ENCODE results near the gene FBXO9.
"Not testable (repeated sequence)": the region's sequence is repeated elsewhere in the genome, so short reads cannot be mapped to it uniquely, and the experiment has no call there.

Gene FBXO9

GRCh38 chr6:53048431-53049195 lies 16.6 kb upstream of the FBXO9 start:
- no peak for DNase-seq

GRCh38 chr6:53049415-53049814 lies 15.8 kb upstream of the FBXO9 start:
- no peak for DNase-seq

GRCh38 chr6:53052152-53052551 lies 13.1 kb upstream of the FBXO9 start:
- not testable (repeated sequence) for DNase-seq

GRCh38 chr6:53054532-53054931 lies 10.7 kb upstream of the FBXO9 start:
- DNase-seq: no peak

- DNase-seq: no peak
Measured at GRCh38 chr6:53055873-53056272, 9.3 kb upstream of the FBXO9 start.

- DNase-seq: no peak
Measured at GRCh38 chr6:53056273-53056672, 8.9 kb upstream of the FBXO9 start.

DNA sequence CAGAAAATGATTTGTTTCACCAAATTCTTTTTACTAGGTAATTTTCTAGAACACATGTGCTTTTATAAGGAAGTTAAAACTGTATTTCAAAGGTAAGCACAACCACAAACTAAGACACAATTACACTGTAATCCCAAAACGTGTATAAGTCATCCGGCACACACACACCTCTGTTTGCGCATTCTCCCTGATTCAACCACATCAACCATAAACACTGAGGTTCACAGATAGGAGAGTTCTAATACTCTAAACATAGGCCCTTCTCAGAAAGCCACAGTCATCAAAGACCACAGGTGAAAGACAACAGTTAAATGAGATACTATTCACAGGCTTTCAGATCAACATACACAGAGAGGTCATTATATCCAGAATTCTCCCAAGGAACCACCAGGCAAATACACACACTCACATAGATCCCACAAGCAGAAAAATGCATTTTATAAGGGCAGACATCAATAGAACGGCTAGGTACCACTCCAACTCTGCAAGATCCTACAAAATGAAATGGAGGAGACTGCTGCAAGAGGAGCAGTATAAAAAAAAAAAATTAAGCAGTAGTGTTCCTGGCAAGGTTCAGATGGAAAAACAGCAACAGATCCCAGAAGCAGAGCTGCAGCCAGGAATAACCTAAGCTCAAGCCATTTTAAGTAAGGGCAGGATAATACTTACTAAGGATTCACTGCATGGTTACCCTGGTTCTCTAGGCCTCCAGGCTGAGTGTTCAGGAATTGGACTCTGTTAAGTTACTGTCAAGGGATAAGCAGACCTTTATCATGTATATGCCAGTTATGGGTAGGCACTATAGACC lies 6.6 kb upstream of the FBXO9 start:
- no peak for DNase-seq

- no peak for DNase-seq
Measured at GRCh38 chr6:53059648-53060589, 5.3 kb upstream of the FBXO9 start.

- DNase-seq: no peak
Measured at GRCh38 chr6:53062169-53062539, 3.0 kb upstream of the FBXO9 start.

DNA sequence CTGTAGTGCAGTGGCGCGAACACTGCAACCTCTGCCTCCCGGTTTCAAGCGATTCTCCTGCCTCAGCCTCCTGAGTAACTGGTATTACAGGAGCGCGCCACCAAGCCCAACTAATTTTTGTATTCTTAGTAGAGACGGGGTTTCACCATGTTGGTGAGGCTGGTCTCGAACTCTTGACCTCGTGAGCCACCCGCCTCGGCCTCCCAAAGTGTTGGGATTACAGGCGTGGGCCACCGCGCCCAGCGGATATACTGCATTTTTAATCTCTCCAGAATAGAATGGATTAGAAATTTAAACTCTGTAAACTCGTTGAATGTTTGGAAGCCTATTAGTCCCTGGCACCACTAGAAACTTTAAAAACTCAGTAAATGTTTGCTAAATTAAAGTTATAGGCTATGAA lies 949 bp upstream of the FBXO9 start:
- DNase-seq: not testable (repeated sequence)

- peak; percentile 96 for DNase-seq
Measured at GRCh38 chr6:53064726-53065265, 408 bp upstream of the FBXO9 start.

DNA sequence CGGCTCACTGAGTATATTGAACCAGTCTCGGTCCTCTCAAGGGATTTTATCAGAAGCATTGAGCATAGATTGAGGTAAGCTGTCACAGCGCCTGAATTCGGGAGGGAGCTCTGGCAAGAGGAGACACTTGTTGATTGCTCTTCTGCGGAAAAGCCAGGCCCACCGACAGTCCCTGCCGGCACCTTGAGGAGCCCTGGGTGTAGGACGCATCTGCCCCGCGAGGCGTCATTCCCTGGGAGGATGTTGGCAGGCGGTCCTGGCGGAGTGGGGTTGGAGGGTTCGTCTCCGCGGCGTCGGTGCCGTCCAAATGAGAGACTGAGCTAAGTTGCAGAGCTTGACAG lies 843 bp downstream of the FBXO9 start:
- DNase-seq: no peak

GRCh38 chr6:53066874-53067706 lies 1.9 kb downstream of the FBXO9 start:
- no peak for DNase-seq

DNA sequence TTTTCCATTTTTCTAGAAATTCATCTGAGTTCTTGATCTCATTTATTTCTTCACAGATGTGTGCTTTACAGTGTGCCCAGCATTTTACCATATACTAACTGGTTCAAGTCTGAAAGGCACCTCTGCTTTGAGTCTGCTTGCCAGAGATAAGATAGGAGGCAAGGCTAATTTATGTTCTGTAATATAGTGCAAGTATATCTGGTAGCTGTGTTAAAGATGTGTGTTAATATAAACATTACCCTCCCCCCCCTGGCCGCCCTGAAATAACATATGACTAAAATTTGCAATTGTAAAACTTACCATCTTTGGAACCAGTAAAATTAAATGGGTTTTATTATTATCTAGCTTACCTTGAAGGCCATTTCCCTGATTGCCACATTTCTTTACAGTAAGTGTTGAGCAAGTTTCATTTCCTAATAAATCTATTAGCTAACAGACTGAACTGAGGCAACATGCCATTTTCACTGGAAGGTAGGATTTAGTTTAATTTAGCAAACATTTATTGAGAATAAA lies 2.7 kb downstream of the FBXO9 start:
- no peak for DNase-seq

DNA sequence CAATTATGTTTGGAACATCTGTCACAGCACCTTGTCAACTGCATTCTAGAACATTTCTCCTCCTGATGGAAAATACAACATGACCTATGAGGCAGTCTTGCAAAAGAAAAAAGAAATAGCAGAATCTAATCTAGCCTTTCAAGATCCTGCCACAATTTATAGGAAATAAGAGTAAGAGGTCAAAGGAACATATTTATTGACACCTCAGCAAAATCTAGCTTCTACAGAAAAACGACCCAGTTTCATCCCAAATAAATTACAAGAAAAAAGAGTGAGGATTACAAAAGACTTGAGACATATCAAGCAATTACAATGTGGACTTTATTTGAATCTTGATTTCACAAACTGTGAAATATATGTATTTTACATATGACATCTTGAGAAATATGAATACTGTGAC lies 4.2 kb downstream of the FBXO9 start:
- DNase-seq: no peak

- no peak for DNase-seq
Measured at GRCh38 chr6:53070806-53071205, 5.6 kb downstream of the FBXO9 start.

GRCh38 chr6:53074347-53074746 lies 9.1 kb downstream of the FBXO9 start:
- DNase-seq: no peak

GRCh38 chr6:53080813-53081212 lies 15.6 kb downstream of the FBXO9 start:
- DNase-seq: no peak

DNA sequence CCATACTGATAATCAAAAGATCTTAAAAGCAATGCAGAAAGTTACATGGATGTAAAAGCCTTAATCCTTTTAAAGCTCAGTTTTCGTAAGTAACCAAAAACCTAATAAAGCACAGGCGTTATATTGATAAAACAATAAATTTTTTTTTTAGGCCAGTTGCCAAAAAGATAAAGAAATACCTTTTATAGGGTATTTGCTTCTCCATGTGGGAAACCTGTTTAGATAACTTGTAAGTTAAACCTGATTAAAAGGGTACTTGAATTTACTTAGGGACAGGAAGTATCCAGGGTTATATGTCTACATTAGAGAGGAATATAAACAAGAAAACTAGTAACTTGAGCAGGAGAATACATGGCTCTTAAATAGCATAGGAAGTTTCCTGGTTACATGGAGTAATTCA lies 21.1 kb downstream of the FBXO9 start:
- no peak for DNase-seq

DNA sequence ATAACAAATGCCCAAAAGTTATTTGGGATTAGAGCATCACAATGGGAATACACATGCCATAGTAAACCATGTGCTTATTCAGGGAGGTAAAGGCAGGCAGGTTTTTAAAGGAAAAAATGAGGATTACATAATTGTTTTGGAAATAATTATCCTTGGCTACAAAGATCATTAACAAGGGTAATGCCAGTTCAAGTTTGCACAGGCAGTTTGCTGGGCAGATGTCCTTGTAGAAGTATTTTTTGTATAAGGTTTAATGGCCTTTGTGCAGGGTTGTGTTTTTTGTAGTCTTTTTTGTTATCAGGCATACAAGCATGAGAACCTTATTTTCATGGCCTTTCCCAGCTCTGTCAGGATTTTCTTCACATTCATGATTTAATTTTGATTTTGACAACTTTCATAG lies 24.7 kb downstream of the FBXO9 start:
- no peak for DNase-seq

GRCh38 chr6:53090576-53090975 lies 25.4 kb downstream of the FBXO9 start:
- DNase-seq: no peak

GRCh38 chr6:53095270-53095669 lies 30.1 kb downstream of the FBXO9 start:
- DNase-seq: no peak

All from NCI-H1436 (cell line).